ENCODE measurements around the gene SYT2. TPM values are rescaled to one million over a fixed set of nuclear protein-coding genes. Genes with fewer than 3 reads are reported as not detected.

SYT2 gene
- total RNA-seq, 1 donor from 2014 or later: not detected

DNA sequence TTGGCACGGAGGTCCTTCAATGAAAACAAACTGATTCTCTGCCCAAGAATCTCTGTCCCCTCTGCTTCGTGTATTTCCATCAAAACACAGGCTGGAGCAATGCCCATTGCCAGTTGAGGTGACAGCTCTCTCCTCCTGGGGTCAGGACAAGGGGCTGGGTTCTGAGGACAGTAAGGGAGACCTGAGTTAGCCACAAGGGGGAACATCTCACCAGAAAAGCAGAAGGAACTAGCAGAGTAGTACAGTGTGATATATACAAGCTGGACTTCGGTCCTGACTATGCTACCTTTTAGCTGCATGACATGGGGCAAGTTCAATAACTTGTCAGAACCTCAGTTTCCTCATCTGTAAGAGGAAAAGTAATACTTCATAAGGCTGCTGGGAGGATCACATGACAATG, 50.3 kb downstream of the SYT2 start:
- DNase-seq (ENCODE audit: low spot score): no peak
- intact Hi-C loops (cut with micrococcal nuclease): no loop called here
- H3K27ac Mint-ChIP-seq: no peak overlapping the region

GRCh38 chr1:202659541-202659940, 50.7 kb downstream of the SYT2 start:
- Mint-ChIP-seq H3K4me1 (ENCODE audit: low read depth) (no peaks in the 10 kb centered on the region), H3K9me3 (no peaks in the 10 kb centered on the region), H3K4me3 (no peak overlapping the region), H3K27ac (no peak overlapping the region), H3K27me3 (ENCODE audit: insufficient read depth) (peaks cover 31% of the 10 kb centered on the region), H3K36me3 (ENCODE audit: low read depth) (no peaks in the 10 kb centered on the region)
- no peak for DNase-seq (ENCODE audit: low spot score)
- intact Hi-C loops (cut with micrococcal nuclease): no loop called here

More for the DNA sequence above, 50.3 kb downstream of the SYT2 start:
- H3K9me3 Mint-ChIP-seq: no peaks in the 10 kb centered on the region
- H3K4me1 Mint-ChIP-seq (ENCODE audit: low read depth): no peaks in the 10 kb centered on the region
- H3K27me3 Mint-ChIP-seq (ENCODE audit: insufficient read depth): peaks cover 26% of the 10 kb centered on the region
- H3K36me3 Mint-ChIP-seq (ENCODE audit: low read depth): no peaks in the 10 kb centered on the region
- no peak overlapping the region for H3K4me3 Mint-ChIP-seq

DNA sequence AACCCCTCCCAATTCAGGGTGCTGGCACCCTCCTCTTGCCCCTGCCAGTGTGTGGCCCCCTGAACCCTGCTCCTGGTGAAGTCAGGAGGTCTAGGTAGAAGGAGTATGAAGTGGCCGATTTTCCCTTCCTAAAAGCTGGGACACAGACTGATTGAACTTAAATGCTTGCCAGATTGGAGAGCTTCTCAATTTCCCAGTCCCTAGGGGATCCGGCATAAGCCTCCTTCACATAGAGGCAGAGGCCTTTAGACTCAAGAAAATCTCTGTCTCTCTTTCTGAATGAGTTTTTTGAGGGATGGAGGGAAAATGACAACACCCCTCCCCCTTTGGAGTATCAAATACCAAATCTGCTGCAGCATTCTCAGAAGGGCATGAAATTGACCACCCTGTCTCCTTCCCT, 51.5 kb downstream of the SYT2 start:
- peaks cover 28% of the 10 kb centered on the region for H3K27me3 Mint-ChIP-seq (ENCODE audit: insufficient read depth)
- intact Hi-C loops (cut with micrococcal nuclease): no loop called here
- H3K36me3 Mint-ChIP-seq (ENCODE audit: low read depth): no peaks in the 10 kb centered on the region
- H3K4me3 Mint-ChIP-seq: no peak overlapping the region
- no peak overlapping the region for H3K27ac Mint-ChIP-seq
- H3K4me1 Mint-ChIP-seq (ENCODE audit: low read depth): no peaks in the 10 kb centered on the region
- DNase-seq (ENCODE audit: low spot score): no peak
- no peaks in the 10 kb centered on the region for H3K9me3 Mint-ChIP-seq

- Mint-ChIP-seq H3K9me3 (no peaks in the 10 kb centered on the region), H3K27me3 (ENCODE audit: insufficient read depth) (peaks cover 25% of the 10 kb centered on the region), H3K4me3 (no peak overlapping the region), H3K27ac (no peak overlapping the region), H3K36me3 (ENCODE audit: low read depth) (no peaks in the 10 kb centered on the region), H3K4me1 (ENCODE audit: low read depth) (no peaks in the 10 kb centered on the region)
- DNase-seq (ENCODE audit: low spot score): no peak
- intact Hi-C loops (cut with micrococcal nuclease): no loop called here
Measured at GRCh38 chr1:202658251-202658759, 51.9 kb downstream of the SYT2 start.

DNA sequence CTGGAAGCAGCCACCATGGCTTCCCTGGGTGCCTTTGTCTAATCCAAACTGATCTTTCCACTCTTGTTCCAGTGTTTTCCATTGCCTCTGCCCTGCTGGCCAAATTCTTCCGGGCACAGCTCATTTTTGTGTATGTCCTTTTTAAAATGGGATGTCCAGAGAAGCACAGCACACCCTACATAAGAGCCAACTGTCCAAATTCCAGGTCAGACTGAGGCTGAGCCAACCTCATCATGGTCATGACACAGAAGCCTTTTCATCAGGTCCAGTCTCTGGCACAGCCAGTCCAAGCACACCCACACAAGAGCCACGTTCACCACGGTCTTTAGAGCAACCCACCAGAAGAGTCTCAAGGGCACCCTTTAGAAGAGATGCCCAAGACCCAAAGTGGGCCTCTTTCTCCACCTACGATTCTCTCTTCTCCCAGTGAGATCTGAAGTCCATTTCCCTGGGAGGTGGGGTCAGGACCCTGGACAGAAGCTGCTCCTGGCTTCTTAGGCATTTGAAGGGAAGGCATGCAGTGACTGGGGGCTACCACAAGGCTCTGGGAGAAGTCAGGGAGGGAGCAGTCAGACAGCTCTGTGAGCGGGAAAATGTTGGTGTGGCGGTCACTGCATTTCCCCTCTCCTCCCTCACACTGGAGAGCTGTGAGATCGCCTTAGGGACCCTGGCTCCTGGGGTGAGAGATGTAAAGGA, 53.2 kb downstream of the SYT2 start:
- no peaks in the 10 kb centered on the region for H3K9me3 Mint-ChIP-seq
- H3K4me1 Mint-ChIP-seq (ENCODE audit: low read depth): no peaks in the 10 kb centered on the region
- DNase-seq (ENCODE audit: low spot score): no peak
- no peak overlapping the region for H3K27ac Mint-ChIP-seq
- H3K27me3 Mint-ChIP-seq (ENCODE audit: insufficient read depth): peaks cover 31% of the 10 kb centered on the region
- intact Hi-C loops (cut with micrococcal nuclease): no loop called here
- H3K36me3 Mint-ChIP-seq (ENCODE audit: low read depth): no peaks in the 10 kb centered on the region
- no peak overlapping the region for H3K4me3 Mint-ChIP-seq

DNA sequence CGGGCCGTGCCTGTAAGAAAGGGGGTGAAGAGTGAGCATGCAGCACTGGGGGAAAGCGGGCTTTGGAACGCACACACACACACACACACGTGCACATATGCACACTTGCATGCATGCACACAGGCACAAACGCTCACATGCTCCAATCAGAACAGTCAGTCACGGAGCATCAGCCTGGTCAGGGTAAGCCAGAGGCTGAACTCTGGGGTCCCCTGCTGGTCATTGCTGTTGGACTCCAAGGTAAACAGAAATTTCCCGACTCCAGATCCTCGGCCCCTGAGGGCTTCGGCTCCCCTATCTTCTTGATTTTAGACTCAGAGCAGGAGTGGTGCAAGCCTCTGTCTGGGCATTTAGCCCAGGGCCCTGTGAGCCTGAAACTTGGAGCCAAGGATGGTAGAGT, 54.2 kb downstream of the SYT2 start:
- Mint-ChIP-seq H3K4me3 (no peak overlapping the region), H3K27ac (no peak overlapping the region), H3K4me1 (ENCODE audit: low read depth) (no peaks in the 10 kb centered on the region), H3K36me3 (ENCODE audit: low read depth) (no peaks in the 10 kb centered on the region), H3K9me3 (no peaks in the 10 kb centered on the region), H3K27me3 (ENCODE audit: insufficient read depth) (peaks cover 33% of the 10 kb centered on the region)
- DNase-seq (ENCODE audit: low spot score): no peak
- intact Hi-C loops (cut with micrococcal nuclease): no loop called here

DNA sequence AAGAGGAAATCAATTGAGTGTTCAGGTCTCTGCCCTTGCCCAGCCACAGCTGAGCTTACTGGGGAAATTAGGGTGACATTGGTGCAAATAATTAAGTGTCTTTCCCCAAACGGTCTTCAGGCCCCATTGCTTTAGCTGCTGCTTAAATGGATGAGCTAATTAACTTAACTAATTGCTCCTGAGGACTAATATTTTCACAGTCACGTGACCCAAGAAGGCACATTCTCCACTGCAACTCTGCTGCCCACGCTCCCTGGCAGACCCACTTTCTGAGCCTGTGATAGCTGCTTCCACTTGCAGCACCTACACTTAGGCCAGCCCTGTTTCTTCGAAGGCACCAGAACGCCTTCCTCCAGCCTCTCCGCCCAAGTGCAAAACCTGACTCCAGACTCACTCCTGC, 56.2 kb downstream of the SYT2 start:
- Mint-ChIP-seq H3K27me3 (ENCODE audit: insufficient read depth) (peaks cover 30% of the 10 kb centered on the region), H3K27ac (no peak overlapping the region)

GRCh38 chr1:202649553-202650392, 60.5 kb downstream of the SYT2 start:
- intact Hi-C loops (cut with micrococcal nuclease): no loop called here
- Mint-ChIP-seq H3K4me3 (no peak overlapping the region), H3K27ac (no peak overlapping the region), H3K27me3 (ENCODE audit: insufficient read depth) (peaks cover 52% of the 10 kb centered on the region), H3K9me3 (no peaks in the 10 kb centered on the region), H3K36me3 (ENCODE audit: low read depth) (no peaks in the 10 kb centered on the region), H3K4me1 (ENCODE audit: low read depth) (no peaks in the 10 kb centered on the region)
- DNase-seq (ENCODE audit: low spot score): no peak

More for the DNA sequence above, 56.2 kb downstream of the SYT2 start:
- H3K9me3 Mint-ChIP-seq: no peaks in the 10 kb centered on the region
- intact Hi-C loops (cut with micrococcal nuclease): no loop called here
- no peaks in the 10 kb centered on the region for H3K4me1 Mint-ChIP-seq (ENCODE audit: low read depth)
- no peaks in the 10 kb centered on the region for H3K36me3 Mint-ChIP-seq (ENCODE audit: low read depth)
- no peak overlapping the region for H3K4me3 Mint-ChIP-seq
- no peak for DNase-seq (ENCODE audit: low spot score)

- H3K27ac Mint-ChIP-seq: no peak overlapping the region
- intact Hi-C loops (cut with micrococcal nuclease): no loop called here
- H3K4me1 Mint-ChIP-seq (ENCODE audit: low read depth): no peaks in the 10 kb centered on the region
- no peak overlapping the region for H3K4me3 Mint-ChIP-seq
- no peaks in the 10 kb centered on the region for H3K9me3 Mint-ChIP-seq
- H3K36me3 Mint-ChIP-seq (ENCODE audit: low read depth): no peaks in the 10 kb centered on the region
- H3K27me3 Mint-ChIP-seq (ENCODE audit: insufficient read depth): peaks cover 57% of the 10 kb centered on the region
- no peak for DNase-seq (ENCODE audit: low spot score)
Measured at GRCh38 chr1:202648605-202649226, 61.5 kb downstream of the SYT2 start.

GRCh38 chr1:202645097-202645476, 65.2 kb downstream of the SYT2 start:
- intact Hi-C loops (cut with micrococcal nuclease): no loop called here
- H3K27ac Mint-ChIP-seq: no peak overlapping the region
- DNase-seq (ENCODE audit: low spot score): no peak
- H3K4me1 Mint-ChIP-seq (ENCODE audit: low read depth): peaks cover 9% of the 10 kb centered on the region
- peaks cover 75% of the 10 kb centered on the region for H3K27me3 Mint-ChIP-seq (ENCODE audit: insufficient read depth)
- H3K9me3 Mint-ChIP-seq: no peaks in the 10 kb centered on the region
- no peak overlapping the region for H3K4me3 Mint-ChIP-seq
- no peaks in the 10 kb centered on the region for H3K36me3 Mint-ChIP-seq (ENCODE audit: low read depth)

DNA sequence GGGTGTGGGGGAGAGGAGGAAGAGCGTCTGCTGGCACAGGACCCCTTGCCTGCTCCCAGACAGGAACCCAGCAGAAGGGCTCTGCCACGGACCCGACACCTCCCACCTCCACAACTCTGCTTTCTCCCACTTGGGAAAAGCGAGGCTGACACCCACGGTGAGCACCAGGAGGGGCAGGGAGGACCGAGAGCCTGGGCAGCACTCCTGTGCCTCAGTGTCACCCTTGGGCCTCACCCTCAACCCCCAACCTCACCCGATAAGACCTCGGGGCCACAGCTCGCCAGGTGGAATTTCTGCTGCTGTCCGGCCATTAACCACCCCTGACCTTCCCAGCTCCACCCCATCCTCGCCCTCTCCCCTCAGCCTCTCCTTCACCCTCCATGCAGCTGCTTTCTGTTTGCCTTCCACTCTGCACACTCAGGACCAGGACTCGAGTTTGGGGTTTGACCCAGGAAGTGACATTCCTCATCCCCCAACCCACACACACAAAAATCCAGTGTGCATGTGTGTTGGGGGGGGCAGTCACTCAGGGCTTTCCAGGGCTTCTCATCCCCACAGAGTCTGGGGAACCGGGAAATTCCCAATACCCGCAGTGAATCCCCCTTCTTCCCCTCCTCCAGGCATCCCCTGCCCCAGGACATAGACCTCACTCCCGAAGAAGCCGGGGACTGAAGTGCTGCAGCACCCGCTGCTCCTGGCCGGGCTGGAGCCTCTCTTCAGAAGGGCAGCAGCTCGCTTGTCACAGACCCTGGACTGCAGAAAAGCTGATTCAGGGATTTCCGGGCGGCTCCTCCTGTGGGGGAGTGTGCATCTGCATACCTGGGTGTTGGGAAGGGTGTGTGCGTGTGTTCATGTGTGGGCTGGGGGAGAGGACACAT, 65.8 kb downstream of the SYT2 start:
- H3K4me1 Mint-ChIP-seq (ENCODE audit: low read depth): peaks cover 9% of the 10 kb centered on the region
- H3K27ac Mint-ChIP-seq: no peak overlapping the region
- H3K9me3 Mint-ChIP-seq: no peaks in the 10 kb centered on the region
- H3K36me3 Mint-ChIP-seq (ENCODE audit: low read depth): no peaks in the 10 kb centered on the region
- intact Hi-C loops (cut with micrococcal nuclease): no loop called here
- peaks cover 77% of the 10 kb centered on the region for H3K27me3 Mint-ChIP-seq (ENCODE audit: insufficient read depth)
- no peak for DNase-seq (ENCODE audit: low spot score)
- peak overlapping the region; percentile 7 for H3K4me3 Mint-ChIP-seq

DNA sequence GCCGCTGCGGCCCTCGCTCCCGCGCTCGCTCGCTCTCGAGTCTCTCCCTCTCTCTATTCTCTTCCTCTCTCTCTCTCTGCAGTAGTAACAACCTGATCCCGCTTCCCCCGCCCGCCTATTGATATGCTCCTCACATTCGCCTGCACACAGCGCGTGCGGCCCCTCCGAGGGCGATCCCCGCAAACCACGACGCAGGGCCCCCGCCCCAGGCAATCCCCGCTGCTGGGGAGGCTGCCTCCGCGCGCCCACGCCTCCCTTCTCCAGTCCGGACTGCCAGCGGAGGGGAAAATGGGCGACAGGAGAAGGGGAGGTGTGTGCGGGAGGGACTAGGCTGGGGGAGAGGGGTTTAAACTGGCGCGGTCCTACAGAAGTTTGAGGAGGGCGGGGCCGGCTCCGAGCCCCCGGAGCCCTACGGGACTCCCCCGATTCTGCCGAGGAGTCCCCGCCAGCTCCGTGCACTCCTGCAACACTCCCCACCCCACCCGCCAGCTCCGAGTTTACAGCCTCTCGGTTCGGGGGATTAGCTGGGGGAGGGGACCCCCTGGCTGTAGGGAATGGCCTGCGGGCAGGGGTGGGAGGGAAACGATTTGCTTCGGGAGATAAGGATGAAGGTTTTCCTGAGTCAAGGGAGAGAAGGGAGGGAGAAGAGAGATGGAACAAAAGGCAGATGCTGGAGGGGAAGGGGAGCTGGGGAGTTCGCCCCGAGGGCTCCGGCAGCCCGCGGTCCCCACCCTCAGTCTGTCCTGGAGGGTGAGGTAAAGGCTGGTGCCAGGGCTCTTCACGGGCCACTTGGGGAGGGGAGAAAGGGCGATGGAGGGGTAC, 66.6 kb downstream of the SYT2 start:
- intact Hi-C loops (cut with micrococcal nuclease): no loop called here
- no peak for DNase-seq (ENCODE audit: low spot score)
- Mint-ChIP-seq H3K4me3 (peak overlapping the region; percentile 25), H3K36me3 (ENCODE audit: low read depth) (no peaks in the 10 kb centered on the region), H3K4me1 (ENCODE audit: low read depth) (peaks cover 9% of the 10 kb centered on the region), H3K27me3 (ENCODE audit: insufficient read depth) (peaks cover 77% of the 10 kb centered on the region), H3K9me3 (no peaks in the 10 kb centered on the region), H3K27ac (no peak overlapping the region)
